Umbilical cord (tissue), 2 donors: Measurements from ENCODE around the gene RMC1. TPM values are rescaled to one million over a fixed set of nuclear protein-coding genes. Genes with fewer than 3 reads are reported as not detected.
"Not testable (repeated sequence)": the region's sequence is repeated elsewhere in the genome, so short reads cannot be mapped to it uniquely, and the experiment has no call there.

Experiments
- DNase-seq: peaks from one replicate; pipeline ENCODE4 v3.0.0-alpha.2; 2015; ENCODE audit warnings: low spot score
- total RNA-seq: library from RNA; depleted of rRNA; stranded (reverse); fragments of >200 nt; gene quantifications from one replicate; pipeline ENCODE4 v1.2.3, GENCODE V29; 2014; ENCODE audit warnings: low replicate concordance; ENCODE audit not compliant: insufficient read depth

RMC1 gene
- 205 TPM for total RNA-seq

GRCh38 chr18:23503038-23503962 lies at the start of gene RMC1:
Gene RMC1, plus strand, starts transcription at chr18:23503511. Its CDS starts 108 bp downstream, at chr18:23503619.
- DNase-seq = peak; percentile 94

GRCh38 chr18:23453680-23454058 lies 49.6 kb upstream of the RMC1 start:
- DNase-seq = peak; percentile 21

- DNase-seq = no peak
Observed at GRCh38 chr18:23456835-23457234, 46.5 kb upstream of the RMC1 start.

- no peak for DNase-seq
Observed at GRCh38 chr18:23458830-23459529, 44.3 kb upstream of the RMC1 start.

GRCh38 chr18:23459530-23459921 lies 43.8 kb upstream of the RMC1 start:
- DNase-seq = no peak

GRCh38 chr18:23460285-23461273 lies 42.7 kb upstream of the RMC1 start:
- DNase-seq = no peak

- no peak for DNase-seq
Observed at GRCh38 chr18:23462876-23463275, 40.4 kb upstream of the RMC1 start.

- DNase-seq = no peak
Observed at GRCh38 chr18:23468753-23469459, 34.4 kb upstream of the RMC1 start.

- no peak for DNase-seq
Observed at GRCh38 chr18:23470620-23471387, 32.5 kb upstream of the RMC1 start.

GRCh38 chr18:23471486-23471885 lies 31.8 kb upstream of the RMC1 start:
- DNase-seq = no peak

- peak; percentile 7 for DNase-seq
Observed at GRCh38 chr18:23479829-23480505, 23.3 kb upstream of the RMC1 start.

GRCh38 chr18:23484561-23485182 lies 18.6 kb upstream of the RMC1 start:
- DNase-seq = no peak

- DNase-seq = no peak
Observed at GRCh38 chr18:23485386-23485785, 17.9 kb upstream of the RMC1 start.

- DNase-seq = peak; percentile 38
Observed at GRCh38 chr18:23487738-23488570, 15.4 kb upstream of the RMC1 start.

- not testable (repeated sequence) for DNase-seq
Observed at GRCh38 chr18:23489586-23489985, 13.7 kb upstream of the RMC1 start.

GRCh38 chr18:23493654-23494053 lies 9.7 kb upstream of the RMC1 start:
- no peak for DNase-seq

GRCh38 chr18:23494992-23495391 lies 8.3 kb upstream of the RMC1 start:
- no peak for DNase-seq
